Activated CD8-positive, alpha-beta memory T cell treated with anti-CD3 and anti-CD28 coated beads, Interleukin-2, amount 50 U/mL, for 1 hour (primary cell): ENCODE data around the gene EGLN3.
"Not testable (repeated sequence)": the region's sequence is repeated elsewhere in the genome, so short reads cannot be mapped to it uniquely, and the experiment has no call there.

ENCODE experiments used
- DNase-seq: peaks from one replicate; pipeline ENCODE4 v3.0.0-alpha.2; 2020; ENCODE audit errors: extremely low read depth

EGLN3 gene

DNA sequence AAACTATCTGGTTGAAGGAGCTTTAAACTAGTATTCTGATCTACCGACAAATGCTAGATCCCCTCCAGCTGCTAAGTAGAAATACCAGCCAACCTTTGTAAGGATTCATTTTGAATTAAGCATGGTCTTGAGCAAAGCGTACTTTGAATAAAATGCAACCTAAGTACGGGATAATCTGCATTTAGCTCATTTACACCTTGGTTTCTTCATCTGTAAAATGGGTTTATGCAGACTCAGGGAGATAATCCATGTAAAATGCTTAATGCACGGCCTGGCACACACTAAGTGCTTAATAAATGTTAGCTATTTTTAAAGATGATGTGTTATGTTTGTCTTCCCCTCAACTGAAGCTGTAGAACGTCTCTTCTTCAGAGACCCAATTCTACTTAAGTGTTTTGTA, 15.9 kb downstream of the EGLN3 start:
- no peak for DNase-seq

- no peak for DNase-seq
Measured at GRCh38 chr14:33934043-33934750, 16.7 kb downstream of the EGLN3 start.

- no peak for DNase-seq
Measured at GRCh38 chr14:33933386-33933933, 17.4 kb downstream of the EGLN3 start.

- no peak for DNase-seq
Measured at GRCh38 chr14:33932576-33933345, 18.1 kb downstream of the EGLN3 start.

GRCh38 chr14:33932033-33932432, 18.8 kb downstream of the EGLN3 start:
- no peak for DNase-seq

DNA sequence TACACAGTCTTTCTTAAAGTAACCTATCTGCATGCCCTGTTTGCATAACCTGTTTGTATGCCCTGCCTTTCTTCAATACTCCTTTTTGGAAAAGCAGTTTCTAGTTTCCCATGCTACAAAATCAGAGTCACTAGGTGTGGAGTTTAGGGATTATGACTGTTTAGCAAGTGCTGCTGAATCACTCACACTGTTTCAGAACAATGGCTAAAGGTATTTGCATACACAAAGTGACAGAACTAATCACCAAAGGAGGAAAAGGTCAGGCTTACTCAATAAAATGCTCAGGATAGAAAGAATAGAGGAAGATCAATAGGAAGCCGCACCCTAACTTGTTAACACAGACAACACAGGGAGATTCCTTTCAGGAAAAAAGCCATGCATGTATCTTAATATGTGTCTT, 19.4 kb downstream of the EGLN3 start:
- no peak for DNase-seq

GRCh38 chr14:33930439-33930838, 20.4 kb downstream of the EGLN3 start:
- no peak for DNase-seq

- no peak for DNase-seq
Measured at GRCh38 chr14:33929799-33930408, 21.0 kb downstream of the EGLN3 start.

DNA sequence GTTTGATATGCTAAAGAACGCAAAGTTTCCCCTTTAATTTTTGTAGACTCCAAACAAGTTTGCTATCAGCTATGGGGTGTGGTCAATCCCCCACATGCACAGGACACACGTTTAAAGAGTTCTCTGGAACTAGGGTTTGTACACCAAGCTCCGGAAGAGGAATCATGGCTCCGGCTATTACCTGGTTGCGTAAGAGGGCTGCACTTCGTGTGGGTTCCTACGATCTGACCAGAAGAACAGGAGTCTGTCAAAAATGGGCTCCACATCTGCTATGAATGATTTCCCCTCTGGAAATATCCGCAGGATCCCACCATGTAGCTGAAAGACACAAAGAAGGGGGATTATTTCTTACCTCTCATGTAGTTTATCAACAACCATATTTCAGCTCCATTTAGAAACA, 22.0 kb downstream of the EGLN3 start:
- no peak for DNase-seq

DNA sequence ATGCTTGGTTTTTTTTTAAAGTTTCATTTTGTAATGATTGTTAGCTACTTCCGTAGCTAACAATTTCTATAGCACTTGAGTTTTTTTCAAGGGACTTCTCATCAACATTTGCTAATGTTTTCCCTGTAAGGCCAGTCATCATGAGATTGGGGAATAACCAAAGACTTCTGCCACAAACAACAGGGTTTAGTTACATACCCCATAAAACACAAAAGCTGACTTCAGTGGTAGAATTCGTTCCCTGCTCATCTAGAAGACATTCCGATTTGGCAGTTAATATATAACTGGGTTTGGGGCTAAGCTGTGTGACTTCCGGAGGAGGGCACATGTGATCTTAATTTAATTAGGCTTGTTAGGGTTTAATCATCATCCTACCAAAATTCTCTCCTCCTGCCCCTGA, 22.9 kb downstream of the EGLN3 start:
- DNase-seq = no peak

DNA sequence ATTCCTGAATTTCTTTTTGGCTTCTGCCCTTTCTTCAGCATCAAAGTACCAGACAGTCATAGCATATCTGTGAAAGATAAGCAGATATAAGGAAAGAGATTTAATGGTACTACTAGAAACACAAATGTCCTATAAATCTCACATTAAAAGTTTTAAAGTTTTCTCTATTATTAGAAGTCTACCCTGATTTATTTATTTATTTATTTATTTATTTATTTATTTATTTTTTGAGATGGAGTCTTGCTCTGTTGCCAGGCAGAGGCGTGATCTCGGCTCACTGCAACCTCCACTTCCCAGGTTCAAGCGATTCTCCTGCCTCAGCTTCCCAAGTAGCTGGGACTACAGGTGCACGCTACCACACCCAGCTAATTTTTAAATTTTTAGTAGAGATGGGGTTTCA, 23.9 kb downstream of the EGLN3 start:
- DNase-seq = not testable (repeated sequence)

- DNase-seq = no peak
Measured at GRCh38 chr14:33925946-33926345, 24.9 kb downstream of the EGLN3 start.

- DNase-seq = no peak
Measured at GRCh38 chr14:33925235-33925634, 25.6 kb downstream of the EGLN3 start.

DNA sequence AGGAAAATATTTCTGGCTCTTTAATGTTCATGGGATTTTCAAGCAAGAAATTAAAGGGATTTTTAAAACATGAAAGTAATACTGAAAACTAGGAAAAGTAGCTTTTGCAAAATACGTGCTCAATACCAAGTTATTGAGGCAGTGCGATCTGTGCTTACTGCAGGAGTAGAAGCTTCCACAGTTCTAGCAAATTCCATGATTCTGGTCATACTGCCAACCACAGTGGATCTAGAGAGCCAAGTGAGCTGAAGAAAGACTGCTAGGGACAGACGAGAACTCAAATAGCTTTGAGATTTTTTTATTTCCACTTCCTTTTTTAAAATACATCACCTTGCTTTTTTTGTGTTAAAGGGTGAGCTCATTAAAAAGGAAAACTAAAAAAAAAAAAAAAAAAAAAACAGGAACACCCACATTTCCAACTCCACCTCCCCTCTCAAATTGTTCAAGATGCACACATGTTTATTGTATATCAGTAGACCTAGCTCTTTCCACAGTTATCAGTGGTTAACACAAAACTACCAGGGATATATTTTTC, 26.2 kb downstream of the EGLN3 start:
- DNase-seq = no peak

GRCh38 chr14:33922125-33922524, 28.7 kb downstream of the EGLN3 start:
- DNase-seq = no peak

GRCh38 chr14:33918256-33918655, 32.6 kb downstream of the EGLN3 start:
- no peak for DNase-seq

DNA sequence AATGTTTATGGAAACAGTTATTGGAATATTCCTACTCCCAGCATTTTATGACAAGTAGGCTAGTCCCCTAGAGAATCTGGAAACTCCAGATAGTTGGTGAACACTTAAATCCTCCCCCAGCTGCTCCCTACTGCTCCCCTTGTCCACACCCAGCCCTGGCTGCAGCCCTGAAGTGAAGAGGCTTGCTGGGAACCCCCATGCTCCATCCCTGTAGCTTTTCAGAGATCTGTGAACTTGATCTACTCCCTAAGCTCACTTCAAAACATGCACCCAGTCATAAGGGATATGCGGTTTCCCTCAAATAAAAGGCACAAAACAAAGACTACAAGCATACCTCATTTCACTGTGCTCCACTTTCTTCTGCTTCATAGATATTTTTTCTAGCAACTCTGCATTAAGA, 33.2 kb downstream of the EGLN3 start:
- DNase-seq = no peak

GRCh38 chr14:33916663-33917565, 34.0 kb downstream of the EGLN3 start:
- no peak for DNase-seq

DNA sequence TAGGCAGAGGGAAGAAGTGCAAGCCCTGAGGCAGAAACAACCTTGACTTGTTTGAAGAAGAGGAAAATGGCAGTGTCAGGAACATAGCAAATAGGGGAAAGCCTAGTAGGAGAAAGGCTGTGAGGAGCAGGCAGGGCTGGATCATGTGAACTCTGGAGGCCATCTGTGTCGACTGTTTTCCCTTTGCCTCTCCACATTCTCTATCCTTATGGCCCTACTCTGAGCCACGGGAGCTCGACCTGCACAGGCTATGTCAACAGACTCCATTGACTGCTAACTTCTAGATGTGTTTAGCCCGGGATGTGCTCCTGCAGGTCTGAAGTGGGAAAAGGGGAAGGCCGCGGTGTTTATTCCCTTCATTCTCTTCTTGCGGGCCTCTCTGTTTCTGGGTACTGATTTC, 35.2 kb downstream of the EGLN3 start:
- DNase-seq = no peak

DNA sequence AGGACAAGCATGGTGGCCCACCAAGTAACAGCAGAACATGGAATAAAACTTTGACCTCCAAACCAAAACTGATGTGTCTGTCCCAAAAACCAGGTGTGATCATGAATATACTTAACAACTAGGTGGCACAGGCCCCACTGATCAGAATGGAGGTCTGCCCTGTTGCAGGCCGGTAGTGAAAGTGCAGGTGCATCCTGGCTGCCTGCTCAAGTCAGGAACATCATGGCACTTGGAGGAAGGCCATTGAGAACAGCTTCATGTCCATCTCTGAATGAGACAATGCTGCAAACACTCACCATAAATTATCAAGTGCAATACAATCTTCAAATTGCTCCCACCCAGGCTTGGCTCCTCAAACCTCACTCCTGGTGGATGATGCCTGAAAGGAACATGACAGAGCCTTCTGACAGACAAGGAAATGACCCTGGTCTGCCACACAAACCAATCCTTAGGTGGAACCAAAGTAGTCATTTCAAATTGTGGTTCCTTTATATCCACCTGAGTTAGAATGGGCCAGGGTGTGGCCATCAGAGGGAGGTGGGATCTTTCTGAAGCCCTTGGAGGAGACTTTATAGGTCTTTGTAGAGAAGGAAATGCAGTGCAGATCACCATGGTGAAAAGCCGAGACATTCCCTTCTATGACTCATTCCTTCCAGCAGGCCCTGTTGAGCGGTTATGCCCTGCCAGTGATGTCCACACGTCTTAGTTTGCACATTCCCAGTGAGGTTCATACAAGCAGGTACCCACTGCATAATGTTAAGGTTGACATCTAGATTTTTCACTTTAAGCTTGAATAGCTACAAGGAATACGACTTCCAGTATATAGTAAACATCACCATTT, 36.0 kb downstream of the EGLN3 start:
- no peak for DNase-seq
